Right cardiac atrium (tissue), 5 donors: ENCODE measurements around the gene EFCAB5. TPM values are rescaled to one million over a fixed set of nuclear protein-coding genes. Genes with fewer than 3 reads are reported as not detected.
"Not testable (repeated sequence)": the region's sequence is repeated elsewhere in the genome, so short reads cannot be mapped to it uniquely, and the experiment has no call there.

ENCODE experiments used
- ATAC-seq, 2 donors: fragments of 200-7000 bp; cut with Tn5 transposase; one replicate each; pipeline versions ENCODE4 v1.8.0 to v1.9.1; 2020; ENCODE audit warnings: moderate library complexity in 2 of 2, mild to moderate bottlenecking in 1 of 2
- DNase-seq, 3 donors: peaks; one replicate each; pipeline ENCODE4 v3.0.0-alpha.2; 2020
- H3K27ac ChIP-seq: one replicate; pipeline ENCODE4 v1.5.1; 2013; ENCODE audit warnings: mild to moderate bottlenecking, low read length, control low read depth, moderate library complexity
- H3K27me3 ChIP-seq: one replicate; pipeline ENCODE4 v1.6.1; 2013; ENCODE audit not compliant: control insufficient read depth, insufficient read depth
- H3K4me1 ChIP-seq: one replicate; pipeline ENCODE4 v1.6.1; 2013; ENCODE audit warnings: low read length; ENCODE audit not compliant: control insufficient read depth, insufficient read depth
- H3K4me3 ChIP-seq: one replicate; pipeline ENCODE4 v1.5.1; 2013; ENCODE audit warnings: low read length, control low read depth
- H3K9me3 ChIP-seq: one replicate; pipeline ENCODE4 v1.6.1; 2013; ENCODE audit warnings: low read length; ENCODE audit not compliant: control insufficient read depth
- WGBS: extraction: QIAGEN DNeasy Blood & Tissue Kit; methylation state at CpG from one replicate; pipeline ENCODE4 v1.1.7; 2013; 5-methylcytosine and 5-hydroxymethylcytosine counted together
- intact Hi-C, 4 donors: fragments of 100-400 bp; cut with DNase I; formaldehyde crosslinking; loops; one replicate each; pipeline versions ENCODE4 v1.11.0 to v1.14.0; 2022 to 2023
- polyA plus RNA-seq: library from polyadenylated mRNA; stranded (reverse); fragments of 200-250 nt; gene quantifications from one replicate; pipeline ENCODE4 v1.2.3, GENCODE V29; 2013
- total RNA-seq, 4 donors: library from RNA; stranded (reverse); fragmentation: NEBNext Ultra II Directional; extraction: Animal tissue kit (Norgen Biotek cat#: 25700); gene quantifications; one replicate each; pipeline ENCODE4 v1.2.1, GENCODE V29; 2021
- donor health status: healthy with polysubstance abuse.
- donor health status: DM: no; HTN: yes; CAD: no.
- donor health status: DM: no; HTN: no; CAD: no.
- donor health status: DM: no; HTN: yes; CAD: no; lungs with severe emphysema.
- donor health status: DM: yes; HTN: yes; CAD: no.

Gene EFCAB5
- total and polyA plus RNA-seq, 5 donors: 0.18 to 1.1 (median 0.45) TPM; not detected in 1

DNA sequence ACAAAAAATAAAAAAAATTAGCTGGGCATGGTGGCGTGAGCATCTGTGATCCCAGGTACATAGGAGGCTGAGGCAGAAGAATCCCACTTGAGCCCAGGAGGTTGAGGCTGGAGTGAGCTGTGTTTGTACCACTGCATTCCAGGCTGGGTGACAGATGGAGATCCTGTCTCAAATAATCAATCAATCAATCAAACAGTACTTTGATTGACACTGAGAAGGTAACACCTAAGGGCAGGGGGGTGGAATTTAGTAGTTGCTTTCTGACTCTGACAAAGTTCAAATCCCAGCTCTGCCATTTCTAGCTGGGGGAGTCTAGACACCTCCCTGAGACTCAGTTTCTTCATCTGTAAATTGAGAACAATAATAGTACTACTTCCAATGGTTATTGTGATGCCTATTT, 23.4 kb upstream of the EFCAB5 start:
- no peak overlapping the region for H3K4me3 ChIP-seq
- no peaks in the 10 kb centered on the region for H3K9me3 ChIP-seq
- H3K27me3 ChIP-seq: no peaks in the 10 kb centered on the region
- H3K27ac ChIP-seq: no peak overlapping the region
- DNase-seq (no peak), ATAC-seq (no peak)
- no peaks in the 10 kb centered on the region for H3K4me1 ChIP-seq
- intact Hi-C loops: no loop called here
- 100% methylated on average over 1 of the region's 1 CpG for WGBS

DNA sequence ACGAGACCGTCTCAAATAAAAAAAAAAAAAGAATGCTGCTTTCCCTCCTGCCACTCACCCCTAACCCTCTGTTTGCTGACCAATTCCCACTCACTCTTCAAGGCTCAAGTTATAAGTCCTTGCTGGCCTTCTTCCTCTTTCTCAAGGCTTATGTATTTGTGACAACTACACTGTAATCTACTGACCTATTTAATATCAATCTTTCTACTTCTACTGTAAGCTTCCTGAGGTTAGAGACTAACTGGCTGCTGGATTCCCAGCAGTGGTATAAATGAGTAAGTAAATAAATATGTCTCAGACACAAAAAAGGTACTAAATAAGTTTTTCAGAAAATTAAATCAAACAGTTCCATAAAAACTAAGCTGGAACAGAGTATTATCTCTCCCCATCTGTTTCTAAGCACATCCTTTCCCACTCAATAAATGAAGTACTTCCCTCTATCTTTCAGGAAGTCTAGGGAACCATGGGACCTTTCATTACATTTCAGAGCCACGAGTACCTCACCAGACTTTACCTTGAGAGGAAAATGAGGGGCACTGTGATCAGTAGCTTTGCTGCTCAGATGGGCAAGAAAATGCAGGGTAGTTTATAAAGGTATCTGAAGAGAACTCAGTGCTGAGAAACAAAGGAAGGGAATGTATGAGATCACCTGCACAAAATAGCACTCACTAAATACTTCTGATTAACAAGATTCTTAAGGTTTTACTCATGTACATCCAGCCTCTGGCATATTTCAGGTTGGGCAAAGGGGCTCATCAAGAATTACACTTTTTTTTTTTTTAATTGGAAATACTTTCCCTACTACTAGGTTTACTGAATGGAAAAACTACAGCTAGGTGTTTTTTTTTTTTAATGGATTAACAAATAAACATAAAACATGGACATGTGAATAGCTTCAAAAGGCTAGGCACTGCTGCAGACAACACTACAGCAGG, 22.2 kb upstream of the EFCAB5 start:
- 66% methylated on average over 3 of the region's 3 CpGs for WGBS
- intact Hi-C loops: no loop called here
- H3K9me3 ChIP-seq: no peaks in the 10 kb centered on the region
- H3K4me1 ChIP-seq: no peaks in the 10 kb centered on the region
- DNase-seq (no peak), ATAC-seq (no peak)
- no peaks in the 10 kb centered on the region for H3K27me3 ChIP-seq
- H3K27ac ChIP-seq: no peak overlapping the region
- H3K4me3 ChIP-seq: no peak overlapping the region

DNA sequence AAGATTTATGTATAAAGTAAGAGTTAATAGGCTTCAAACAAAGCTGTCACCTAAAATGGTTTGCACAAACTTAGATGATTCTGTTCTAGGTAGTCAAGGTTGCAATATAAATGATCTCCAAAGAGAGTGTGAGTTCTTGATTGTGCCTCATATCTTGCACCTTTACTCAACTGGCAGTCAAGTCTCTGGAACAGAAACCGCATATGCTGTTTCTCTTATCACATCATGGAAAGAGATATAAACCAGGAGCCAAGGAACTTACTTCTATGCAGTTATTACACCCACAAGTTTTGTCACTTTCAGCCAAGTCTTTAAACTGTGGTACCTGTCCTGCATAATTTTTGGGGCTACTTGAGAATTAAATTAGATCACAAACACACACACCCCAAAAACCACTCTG, 16.6 kb upstream of the EFCAB5 start:
- intact Hi-C loops: loop anchor here in 1 of 4 donors (10.0 kb wide), 1 partner anchor 110 kb away; no protein-coding TSS in a partner anchor
- ATAC-seq (no peak), DNase-seq (no peak)
- Histone ChIP-seq H3K27me3 (no peaks in the 10 kb centered on the region), H3K27ac (no peak overlapping the region), H3K9me3 (no peaks in the 10 kb centered on the region), H3K4me3 (no peak overlapping the region), H3K4me1 (no peaks in the 10 kb centered on the region)
- 52% methylated on average over 1 of the region's 1 CpG for WGBS

DNA sequence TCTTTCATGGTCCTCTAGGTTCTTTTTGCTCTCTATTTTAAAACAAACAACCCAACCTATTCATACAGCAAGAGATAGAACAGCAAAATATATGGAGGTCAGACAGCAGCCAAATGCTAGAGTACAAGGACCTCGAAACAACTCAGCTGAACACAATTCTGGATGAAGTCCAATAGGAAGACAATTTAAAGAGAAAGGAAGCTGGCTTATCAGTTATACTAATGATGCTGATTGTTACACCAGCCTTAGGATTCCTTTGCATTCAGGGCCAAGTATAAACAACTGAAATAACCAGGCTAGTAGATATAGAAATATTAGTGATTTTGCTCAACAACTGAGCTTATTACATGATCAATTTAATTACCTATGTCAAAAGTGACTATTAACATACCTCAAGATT, 13.9 kb upstream of the EFCAB5 start:
- ATAC-seq (no peak), DNase-seq (no peak)
- H3K27me3 ChIP-seq: no peaks in the 10 kb centered on the region
- 7% methylated on average over 1 of the region's 1 CpG for WGBS
- intact Hi-C loops: loop anchor here in 1 of 4 donors (10.0 kb wide), 1 partner anchor 113 kb away; no protein-coding TSS in a partner anchor
- H3K9me3 ChIP-seq: no peaks in the 10 kb centered on the region
- no peaks in the 10 kb centered on the region for H3K4me1 ChIP-seq
- no peak overlapping the region for H3K27ac ChIP-seq
- H3K4me3 ChIP-seq: no peak overlapping the region

DNA sequence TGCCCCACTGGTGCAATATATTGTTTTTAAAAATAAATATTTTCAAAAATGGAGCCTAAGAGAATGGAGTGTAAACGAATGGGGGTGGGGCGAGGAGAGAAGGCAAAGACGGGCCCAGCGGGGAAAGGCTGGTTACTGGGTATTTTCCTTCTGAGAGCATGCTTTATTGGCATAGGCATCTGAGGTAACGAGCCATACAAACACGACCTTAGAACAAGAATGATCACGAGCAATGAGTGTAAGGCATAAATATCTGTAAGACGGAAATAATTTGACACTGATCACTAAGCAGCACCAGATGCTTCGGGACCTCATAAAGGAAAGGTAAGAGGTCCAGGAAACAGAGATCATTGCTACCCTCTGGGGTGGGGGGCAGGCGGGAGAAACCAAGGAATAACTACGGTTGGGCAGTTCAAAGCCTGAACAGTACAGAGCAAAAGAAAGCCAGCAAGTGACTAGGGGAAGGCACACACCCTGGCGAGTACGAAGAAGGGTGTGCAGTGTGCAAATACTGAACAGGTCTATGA, 12.4 kb upstream of the EFCAB5 start:
- Histone ChIP-seq H3K4me1 (no peaks in the 10 kb centered on the region), H3K27me3 (no peaks in the 10 kb centered on the region), H3K4me3 (peak overlapping the region; percentile 84), H3K9me3 (no peaks in the 10 kb centered on the region), H3K27ac (peak overlapping the region; percentile 84)
- ATAC-seq: no peak
- intact Hi-C loops: loop anchor here in 1 of 4 donors (10.0 kb wide), 1 partner anchor 114 kb away; no protein-coding TSS in a partner anchor
- 7% methylated on average over 13 of the region's 13 CpGs for WGBS
- DNase-seq: no peak

DNA sequence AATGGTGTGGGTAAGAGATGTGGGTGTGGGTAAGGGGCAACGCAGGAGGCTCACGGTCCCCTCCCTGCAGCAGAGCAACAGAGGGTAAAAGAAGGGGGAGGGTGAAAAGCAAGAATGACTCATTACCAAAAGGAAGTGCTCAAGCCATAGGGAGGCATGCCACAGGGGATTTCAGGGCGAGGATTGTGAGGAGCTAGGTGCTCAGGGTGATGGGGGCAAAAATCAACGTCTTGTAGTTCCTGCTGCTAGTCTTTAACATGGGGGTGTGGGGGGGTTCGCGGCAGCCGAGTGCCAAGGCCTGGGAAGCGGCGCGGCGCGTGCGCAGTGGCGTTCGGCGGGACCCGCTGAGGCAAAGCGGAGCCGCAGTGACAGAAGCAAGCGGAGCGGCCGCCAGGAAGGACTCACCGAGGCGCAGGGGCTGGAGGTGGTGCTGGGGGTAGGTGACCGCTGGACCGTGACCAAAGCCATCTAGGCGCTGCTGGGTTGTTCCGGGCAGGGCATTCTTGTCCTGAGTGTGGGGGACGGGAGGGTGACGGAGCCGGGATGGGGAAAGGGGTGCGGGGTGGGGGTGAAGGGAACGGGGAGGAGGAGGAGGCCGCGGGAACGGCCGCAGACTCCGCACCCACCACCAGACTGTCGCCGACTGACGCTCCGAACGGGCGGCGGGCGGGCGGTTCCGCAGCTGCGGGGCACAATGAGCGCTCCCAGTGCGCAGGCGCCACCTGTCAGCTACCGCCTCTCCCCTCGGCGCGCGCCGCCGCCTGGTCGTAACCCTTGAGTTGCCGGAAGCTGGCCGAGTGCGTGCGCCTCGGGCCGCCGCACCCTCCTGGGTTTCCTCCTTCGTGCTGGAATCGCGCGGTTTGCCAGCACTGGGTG, 11.7 kb upstream of the EFCAB5 start, which contains the start of gene SSH2:
Gene SSH2 (minus strand): TSS at position 696 of the 876 bp plus-strand sequence. CDS start 228 bp downstream, at position 468.
- H3K9me3 ChIP-seq: no peaks in the 10 kb centered on the region
- ATAC-seq (peak; percentile 95 to 96), DNase-seq (peak; percentile 91 to 96 (median 94))
- WGBS: under 1% methylated on average over 71 of the region's 71 CpGs
- intact Hi-C loops: loop anchor here (2.0 to 10.0 kb wide), 3 partner anchors 115 to 122 kb away; no protein-coding TSS in a partner anchor
- peak within 1 kb of the TSS; percentile 84 for H3K4me3 ChIP-seq
- no peaks in the 10 kb centered on the region for H3K27me3 ChIP-seq
- no peaks in the 10 kb centered on the region for H3K4me1 ChIP-seq
- H3K27ac ChIP-seq: peak within 1 kb of the TSS; percentile 84

DNA sequence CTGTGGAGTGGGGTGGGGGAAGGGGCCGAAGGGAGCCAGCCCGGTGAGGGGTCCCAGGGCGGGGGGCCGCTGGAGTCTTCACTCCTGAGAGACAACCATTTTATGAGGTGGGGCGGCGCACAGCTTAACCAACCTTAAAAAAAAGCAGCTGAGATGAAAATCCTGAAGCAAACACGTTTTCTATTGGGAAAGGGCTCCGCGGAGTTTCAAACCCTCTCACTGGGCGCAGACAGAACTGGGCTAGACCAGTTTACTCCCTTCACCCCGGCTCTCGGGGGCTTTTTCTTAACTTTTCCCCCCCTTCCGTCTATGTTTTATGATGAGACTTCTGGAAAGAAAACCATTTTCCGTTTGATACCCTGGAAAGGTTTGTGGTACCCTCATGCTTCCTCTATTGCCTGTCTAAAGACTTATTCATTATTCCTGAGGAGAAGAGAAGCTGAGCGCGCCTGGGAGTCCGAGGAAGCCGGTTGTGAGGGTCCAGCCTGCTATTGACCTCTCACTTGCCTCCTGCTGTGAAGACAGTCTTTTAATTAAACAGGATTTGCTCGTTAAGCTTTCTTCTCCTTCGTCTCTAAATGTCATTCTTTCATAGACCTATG, 10.9 kb upstream of the EFCAB5 start:
- Histone ChIP-seq H3K9me3 (no peaks in the 10 kb centered on the region), H3K4me3 (peak overlapping the region; percentile 84), H3K4me1 (no peaks in the 10 kb centered on the region), H3K27ac (peak overlapping the region; percentile 25), H3K27me3 (no peaks in the 10 kb centered on the region)
- DNase-seq (no peak), ATAC-seq (no peak)
- under 1% methylated on average over 20 of the region's 20 CpGs for WGBS
- intact Hi-C loops: loop anchor here in 3 of 4 donors (2.0 to 5.0 kb wide), 2 partner anchors 122 to 123 kb away; no protein-coding TSS in a partner anchor

DNA sequence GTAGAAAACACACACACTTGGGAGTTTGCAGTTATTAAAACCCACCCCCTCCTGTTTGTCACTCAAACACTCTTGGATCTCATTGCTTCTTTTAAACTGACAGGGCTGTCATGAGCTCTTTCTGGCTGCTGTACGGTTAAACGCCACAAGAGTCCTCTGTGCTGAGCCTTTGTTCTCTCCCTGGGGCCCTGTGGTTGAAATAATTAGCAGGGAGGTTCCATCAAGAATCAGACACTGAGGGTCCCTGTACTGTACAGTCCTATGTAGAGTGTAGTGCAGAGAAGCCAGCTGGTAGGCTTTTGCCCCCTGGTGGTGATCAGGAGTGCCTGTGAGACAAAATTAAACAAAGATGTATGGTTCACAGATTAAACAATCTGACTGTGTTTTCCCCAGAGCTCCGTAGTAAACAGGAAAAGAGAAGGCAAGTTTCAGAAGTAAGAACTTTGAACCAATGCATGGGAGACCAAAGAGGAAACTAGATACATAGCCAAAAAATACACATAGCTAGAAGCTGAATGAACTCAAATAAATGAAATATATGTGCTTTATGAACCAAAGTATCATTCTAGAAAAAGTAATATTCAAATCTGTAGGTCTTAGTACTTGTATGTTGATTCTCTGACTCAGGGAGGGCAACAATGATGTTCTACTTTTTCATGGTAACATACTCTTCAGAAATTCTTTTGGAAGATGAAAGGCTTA, 10.1 kb upstream of the EFCAB5 start:
- H3K27me3 ChIP-seq: no peaks in the 10 kb centered on the region
- ATAC-seq (peak; percentile 77 to 79), DNase-seq (peak; percentile 48 to 72 (median 63))
- peak overlapping the region; percentile 84 for H3K4me3 ChIP-seq
- H3K27ac ChIP-seq: no peak overlapping the region
- intact Hi-C loops: loop anchor here in 3 of 4 donors (2.0 to 5.0 kb wide), 2 partner anchors 123 to 124 kb away; no protein-coding TSS in a partner anchor
- H3K9me3 ChIP-seq: no peaks in the 10 kb centered on the region
- H3K4me1 ChIP-seq: no peaks in the 10 kb centered on the region
- under 1% methylated on average over 3 of the region's 3 CpGs for WGBS

DNA sequence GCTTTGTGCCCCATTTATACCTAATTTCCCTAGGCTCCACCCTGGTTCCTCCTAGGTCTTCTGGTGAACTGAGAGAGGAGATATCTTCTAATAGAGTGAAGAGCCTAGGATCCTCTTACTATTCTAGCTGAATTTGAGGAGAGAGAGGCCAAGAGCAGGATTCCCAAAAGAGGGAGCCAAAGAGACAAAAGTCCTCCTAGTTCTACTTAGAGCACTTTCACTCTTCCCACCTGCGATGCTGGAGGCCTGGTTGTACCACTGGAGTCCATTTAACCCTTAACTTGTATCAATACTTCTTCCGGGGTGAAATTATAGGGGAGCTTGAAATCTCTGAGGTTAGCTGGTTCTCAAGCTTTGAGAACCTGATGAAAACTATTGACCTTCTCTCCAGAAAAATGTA, 8.1 kb upstream of the EFCAB5 start:
- 36% methylated on average over 2 of the region's 2 CpGs for WGBS
- no peaks in the 10 kb centered on the region for H3K9me3 ChIP-seq
- no peak overlapping the region for H3K27ac ChIP-seq
- no peak overlapping the region for H3K4me3 ChIP-seq
- intact Hi-C loops: loop anchor here in 1 of 4 donors (5.0 kb wide), 1 partner anchor 126 kb away; no protein-coding TSS in a partner anchor
- no peaks in the 10 kb centered on the region for H3K4me1 ChIP-seq
- DNase-seq (no peak), ATAC-seq (no peak)
- H3K27me3 ChIP-seq: no peaks in the 10 kb centered on the region

DNA sequence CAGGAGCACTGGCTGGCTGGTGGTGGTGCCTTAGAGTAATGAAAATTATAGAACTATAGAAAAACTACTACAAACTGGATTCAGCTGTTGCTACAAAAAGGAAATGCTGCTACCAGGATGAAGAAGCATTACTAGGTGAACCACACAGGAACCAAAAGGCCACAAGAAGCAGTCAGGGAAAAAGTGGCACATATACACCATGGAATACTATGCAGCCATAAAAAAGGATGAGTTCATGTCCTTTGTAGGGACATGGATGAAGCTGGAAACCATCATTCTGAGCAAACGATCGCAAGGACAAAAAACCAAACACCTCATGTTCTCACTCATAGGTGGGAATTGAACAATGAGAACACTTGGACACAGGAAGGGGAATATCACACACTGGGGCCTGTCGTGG, 5.5 kb upstream of the EFCAB5 start:
- H3K4me1 ChIP-seq, DNase-seq, intact Hi-C loops, H3K9me3 ChIP-seq, H3K27ac ChIP-seq, ATAC-seq, H3K27me3 ChIP-seq, H3K4me3 ChIP-seq: not testable (repeated sequence)
- WGBS: 88% methylated on average over 3 of the region's 3 CpGs
